Left cardiac atrium (tissue), 4 donors: Measurements from ENCODE around the gene IGFBP3. TPM values are rescaled to one million over a fixed set of nuclear protein-coding genes. Genes with fewer than 3 reads are reported as not detected.
A peak's percentile ranks its signal among the peaks of the same experiment; 100 is the strongest.

Experiments used
- ATAC-seq, 2 donors: fragments of 200-7000 bp; cut with Tn5 transposase; one replicate each; pipeline ENCODE4 v1.9.1; 2020; ENCODE audit warnings: mild to moderate bottlenecking in 2 of 2, moderate library complexity in 2 of 2
- DNase-seq: peaks from one replicate; pipeline ENCODE4 v3.0.0-alpha.2; 2020
- intact Hi-C, 2 donors: fragments of 100-400 bp; cut with DNase I; formaldehyde crosslinking; loops; one replicate each; pipeline versions ENCODE4 v1.14.1 to v1.15.1; 2022 to 2023
- total RNA-seq, 2 donors: library from RNA; stranded (reverse); fragmentation: NEBNext Ultra II Directional; extraction: Animal tissue kit (Norgen Biotek cat#: 25700); gene quantifications; one replicate each; pipeline ENCODE4 v1.2.1, GENCODE V29; 2021
- donor health status: DM: no; HTN: yes; CAD: no.
- donor health status: DM: no; HTN: yes; CAD: no; lungs with severe emphysema.
- donor health status: DM: yes; HTN: yes; CAD: no.
- donor health status: Dilated cardiomyopathy.

Gene IGFBP3
- total RNA-seq, 2 donors from 2014 or later: 37.5 to 75.4 TPM

GRCh38 chr7:45924283-45924682 is 3.2 kb upstream of the IGFBP3 start:
- ATAC-seq (peak in 1 of 2 donors; percentile 74), DNase-seq (no peak)
- intact Hi-C loops: loop anchor here (5.0 kb wide), 3 partner anchors 1163 to 1328 kb away; no protein-coding TSS in a partner anchor

- no peak for DNase-seq
- intact Hi-C loops: loop anchor here (2.0 to 5.0 kb wide), 4 partner anchors 1163 to 1328 kb away; no protein-coding TSS in a partner anchor
- no peak for ATAC-seq
Measured at GRCh38 chr7:45923818-45924217, 2.7 kb upstream of the IGFBP3 start.

GRCh38 chr7:45923290-45923689 is 2.2 kb upstream of the IGFBP3 start:
- DNase-seq: peak; percentile 79
- intact Hi-C loops: loop anchor here (2.0 to 5.0 kb wide), 4 partner anchors 1164 to 1329 kb away; no protein-coding TSS in a partner anchor
- peak; percentile 36 to 68 for ATAC-seq

- DNase-seq (no peak), ATAC-seq (peak in 1 of 2 donors; percentile 13)
- intact Hi-C loops: loop anchor here (1.0 to 5.0 kb wide), 5 partner anchors 429 to 1329 kb away; no protein-coding TSS in a partner anchor
Measured at GRCh38 chr7:45922810-45923209, 1.7 kb upstream of the IGFBP3 start.

- intact Hi-C loops: loop anchor here (1.0 to 5.0 kb wide), 6 partner anchors 430 to 1330 kb away; no protein-coding TSS in a partner anchor
- ATAC-seq: peak; percentile 31 to 47
Measured at GRCh38 chr7:45921699-45922519, 837 bp upstream of the IGFBP3 start.

GRCh38 chr7:45921381-45921698 is 268 bp upstream of the IGFBP3 start:
- intact Hi-C loops: loop anchor here (2.0 to 5.0 kb wide), 4 partner anchors 431 to 1331 kb away; no protein-coding TSS in a partner anchor
- no peak for DNase-seq

More at GRCh38 chr7:45921699-45922519, 837 bp upstream of the IGFBP3 start:
- DNase-seq: peak; percentile 62

GRCh38 chr7:45919993-45920459 is 1.0 kb downstream of the IGFBP3 start:
- ATAC-seq (no peak), DNase-seq (no peak)
- intact Hi-C loops: loop anchor here (2.0 to 10.0 kb wide), 6 partner anchors 433 to 1332 kb away; no protein-coding TSS in a partner anchor

More at GRCh38 chr7:45921381-45921698, 268 bp upstream of the IGFBP3 start:
- ATAC-seq: no peak

GRCh38 chr7:45919231-45919784 is 1.8 kb downstream of the IGFBP3 start:
- DNase-seq: no peak
- intact Hi-C loops: loop anchor here in 1 of 2 donors (5.0 to 10.0 kb wide), 2 partner anchors 1263 to 1315 kb away; no protein-coding TSS in a partner anchor
- ATAC-seq: no peak

- intact Hi-C loops: loop anchor here in 1 of 2 donors (5.0 to 10.0 kb wide), 2 partner anchors 1264 to 1316 kb away; no protein-coding TSS in a partner anchor
- no peak for ATAC-seq
- DNase-seq: no peak
Measured at GRCh38 chr7:45918556-45918955, 2.5 kb downstream of the IGFBP3 start.

- ATAC-seq (peak; percentile 54 to 56), DNase-seq (peak; percentile 84)
- intact Hi-C loops: loop anchor here (1.0 to 10.0 kb wide), 3 partner anchors 1263 to 1317 kb away; no protein-coding TSS in a partner anchor
Measured at GRCh38 chr7:45917658-45918057, 3.4 kb downstream of the IGFBP3 start.

GRCh38 chr7:45917064-45917463 is 4.0 kb downstream of the IGFBP3 start:
- intact Hi-C loops: loop anchor here (1.0 to 10.0 kb wide), 3 partner anchors 1263 to 1318 kb away; no protein-coding TSS in a partner anchor
- DNase-seq: no peak

GRCh38 chr7:45915606-45916005 is 5.5 kb downstream of the IGFBP3 start:
- ATAC-seq (no peak), DNase-seq (no peak)
- intact Hi-C loops: loop anchor here in 1 of 2 donors (5.0 to 10.0 kb wide), 2 partner anchors 1267 to 1319 kb away; no protein-coding TSS in a partner anchor

More at GRCh38 chr7:45917064-45917463, 4.0 kb downstream of the IGFBP3 start:
- ATAC-seq: no peak

- no peak for DNase-seq
- intact Hi-C loops: loop anchor here in 1 of 2 donors (5.0 to 10.0 kb wide), 2 partner anchors 1267 to 1320 kb away; no protein-coding TSS in a partner anchor
- ATAC-seq: no peak
Measured at GRCh38 chr7:45914911-45915310, 6.2 kb downstream of the IGFBP3 start.

GRCh38 chr7:45912972-45913371 is 8.1 kb downstream of the IGFBP3 start:
- intact Hi-C loops: loop anchor here in 1 of 2 donors (10.0 kb wide), 1 partner anchor 1322 kb away; no protein-coding TSS in a partner anchor
- DNase-seq (no peak), ATAC-seq (no peak)

- no peak for ATAC-seq
- intact Hi-C loops: loop anchor here in 1 of 2 donors (10.0 kb wide), 1 partner anchor 1323 kb away; no protein-coding TSS in a partner anchor
- no peak for DNase-seq
Measured at GRCh38 chr7:45911311-45911710, 9.8 kb downstream of the IGFBP3 start.

GRCh38 chr7:45910855-45911254 is 10.2 kb downstream of the IGFBP3 start:
- DNase-seq (no peak), ATAC-seq (no peak)
- intact Hi-C loops: loop anchor here in 1 of 2 donors (10.0 kb wide), 1 partner anchor 1324 kb away; no protein-coding TSS in a partner anchor

GRCh38 chr7:45909561-45909960 is 11.5 kb downstream of the IGFBP3 start:
- ATAC-seq (no peak), DNase-seq (no peak)
- intact Hi-C loops: no loop called here

GRCh38 chr7:45902820-45903219 is 18.3 kb downstream of the IGFBP3 start:
- ATAC-seq (no peak), DNase-seq (no peak)
- intact Hi-C loops: no loop called here

- no peak for ATAC-seq
- no peak for DNase-seq
- intact Hi-C loops: no loop called here
Measured at GRCh38 chr7:45901566-45901965, 19.5 kb downstream of the IGFBP3 start.
